Skeletal muscle cell (primary cell): ENCODE data around the gene PCDHB1.

Experiments used
- DNase-seq: peaks from one replicate; pipeline ENCODE4 v3.0.0-alpha.2; 2010; ENCODE audit warnings: low read depth
- H3K4me3 ChIP-seq: 2 replicates; pipeline ENCODE4 v1.5.1; 2011; ENCODE audit warnings: low read depth, mild to moderate bottlenecking, control low read depth, low read length, moderate library complexity

The PCDHB1 gene

GRCh38 chr5:141050622-141051520, at the start of gene PCDHB1:
TSS of gene PCDHB1 (plus strand) at chr5:141051374. CDS start at chr5:141051471, 97 bp downstream.
- H3K4me3 ChIP-seq, result peak within 1 kb of the TSS; percentile 13
- DNase-seq, result no peak

- H3K4me3 ChIP-seq, result no peak overlapping the region
- no peak for DNase-seq
Observed at GRCh38 chr5:141001446-141001843, 49.7 kb upstream of the PCDHB1 start.

- no peak overlapping the region for H3K4me3 ChIP-seq
- no peak for DNase-seq
Observed at GRCh38 chr5:141001844-141002604, 49.1 kb upstream of the PCDHB1 start.

GRCh38 chr5:141002605-141002965, 48.6 kb upstream of the PCDHB1 start:
- no peak for DNase-seq
- no peak overlapping the region for H3K4me3 ChIP-seq

GRCh38 chr5:141003031-141003430, 48.1 kb upstream of the PCDHB1 start:
- no peak overlapping the region for H3K4me3 ChIP-seq
- DNase-seq, result no peak

GRCh38 chr5:141003791-141004611, 47.2 kb upstream of the PCDHB1 start:
- no peak for DNase-seq
- no peak overlapping the region for H3K4me3 ChIP-seq

GRCh38 chr5:141007791-141008190, 43.4 kb upstream of the PCDHB1 start:
- H3K4me3 ChIP-seq, result no peak overlapping the region
- no peak for DNase-seq

- H3K4me3 ChIP-seq, result no peak overlapping the region
- DNase-seq, result no peak
Observed at GRCh38 chr5:141010047-141010793, 41.0 kb upstream of the PCDHB1 start.

GRCh38 chr5:141017943-141018342, 33.2 kb upstream of the PCDHB1 start:
- no peak overlapping the region for H3K4me3 ChIP-seq
- DNase-seq, result no peak

- no peak for DNase-seq
- no peak overlapping the region for H3K4me3 ChIP-seq
Observed at GRCh38 chr5:141022384-141022783, 28.8 kb upstream of the PCDHB1 start.

- DNase-seq, result no peak
- no peak overlapping the region for H3K4me3 ChIP-seq
Observed at GRCh38 chr5:141031006-141031405, 20.2 kb upstream of the PCDHB1 start.

- H3K4me3 ChIP-seq, result no peak overlapping the region
- DNase-seq, result no peak
Observed at GRCh38 chr5:141032626-141033025, 18.5 kb upstream of the PCDHB1 start.

GRCh38 chr5:141039061-141039460, 12.1 kb upstream of the PCDHB1 start:
- no peak overlapping the region for H3K4me3 ChIP-seq
- no peak for DNase-seq

- no peak overlapping the region for H3K4me3 ChIP-seq
- no peak for DNase-seq
Observed at GRCh38 chr5:141039517-141039916, 11.7 kb upstream of the PCDHB1 start.

GRCh38 chr5:141040093-141040770, 10.9 kb upstream of the PCDHB1 start:
- no peak for DNase-seq
- no peak overlapping the region for H3K4me3 ChIP-seq

GRCh38 chr5:141040771-141041426, 10.3 kb upstream of the PCDHB1 start:
- H3K4me3 ChIP-seq, result no peak overlapping the region
- DNase-seq, result no peak

- DNase-seq, result no peak
Observed at GRCh38 chr5:141041427-141041785, 9.8 kb upstream of the PCDHB1 start.

GRCh38 chr5:141042555-141042954, 8.6 kb upstream of the PCDHB1 start:
- no peak for DNase-seq
- H3K4me3 ChIP-seq, result no peak overlapping the region

More at GRCh38 chr5:141041427-141041785, 9.8 kb upstream of the PCDHB1 start:
- H3K4me3 ChIP-seq, result no peak overlapping the region
